NT2/D1 (cell line): ENCODE measurements around the gene EPPIN.
"Not testable (repeated sequence)": the region's sequence is repeated elsewhere in the genome, so short reads cannot be mapped to it uniquely, and the experiment has no call there.

Experiments used
- DNase-seq: peaks from one replicate; pipeline ENCODE4 v3.0.0-alpha.2; 2011; ENCODE audit warnings: low read depth, low spot score
- H3K27me3 ChIP-seq: 2 replicates; pipeline ENCODE4 v1.6.0; 2011; ENCODE audit warnings: mild to moderate bottlenecking; ENCODE audit not compliant: insufficient read length, insufficient read depth
- H3K36me3 ChIP-seq: 2 replicates; pipeline ENCODE4 v1.6.1; 2011; ENCODE audit warnings: mild to moderate bottlenecking, low read length, mixed read lengths; ENCODE audit not compliant: insufficient read depth, insufficient read length
- H3K4me1 ChIP-seq: 2 replicates; pipeline ENCODE4 v1.5.1; 2011; ENCODE audit not compliant: insufficient read depth, insufficient read length
- H3K4me3 ChIP-seq: 2 replicates; pipeline ENCODE4 v1.5.1; 2011; ENCODE audit warnings: low read depth; ENCODE audit not compliant: insufficient read length
- H3K9ac ChIP-seq: 2 replicates; pipeline ENCODE4 v1.6.0; 2011; ENCODE audit warnings: low read depth; ENCODE audit not compliant: insufficient read length
- H3K9me3 ChIP-seq: 2 replicates; pipeline ENCODE4 v1.5.1; 2011; ENCODE audit warnings: mild to moderate bottlenecking, low read length; ENCODE audit not compliant: insufficient read depth
- SUZ12 ChIP-seq: IDR thresholded peaks from 2 replicates; pipeline ENCODE4 v1.6.1; 2011; ENCODE audit not compliant: insufficient read length, insufficient read depth; ENCODE audit errors: extremely low read depth
- YY1 ChIP-seq: IDR thresholded peaks from 2 replicates; pipeline ENCODE4 v1.6.1; 2011; ENCODE audit not compliant: insufficient read length, insufficient read depth
- ZNF274 ChIP-seq: IDR thresholded peaks from 2 replicates; pipeline ENCODE4 v1.6.1; 2011; ENCODE audit warnings: mild to moderate bottlenecking, low read depth, low read length

The EPPIN gene

DNA sequence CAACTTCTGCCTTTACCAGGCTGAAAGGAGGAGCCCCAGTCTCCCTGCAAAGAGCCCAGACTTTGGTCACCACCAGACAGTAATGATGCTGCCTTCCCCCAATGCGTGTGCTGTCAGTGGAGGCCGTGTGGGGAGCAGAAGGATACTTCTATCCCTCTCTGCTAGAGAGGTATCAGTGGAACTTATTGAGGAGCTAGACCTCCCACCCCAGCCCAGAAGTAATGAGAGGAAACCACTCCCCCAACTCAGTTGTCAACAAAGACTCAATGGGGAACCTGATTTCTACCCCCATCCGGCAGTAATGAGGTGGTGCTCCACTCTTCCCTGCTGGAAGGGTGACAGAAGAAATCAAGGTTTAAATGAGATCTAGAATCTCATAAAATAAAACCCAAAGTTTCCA lies 36.3 kb upstream of the EPPIN start:
- H3K4me3 ChIP-seq = no peak overlapping the region
- TF ChIP-seq SUZ12 (no peak), YY1 (no peak), ZNF274 (no peak)
- H3K9ac ChIP-seq = no peak overlapping the region
- H3K9me3 ChIP-seq = peaks cover 4% of the 10 kb centered on the region; the same call in 1 of the 2 replicates
- no peaks in the 10 kb centered on the region for H3K36me3 ChIP-seq
- H3K4me1 ChIP-seq = no peaks in the 10 kb centered on the region
- H3K27me3 ChIP-seq = no peaks in the 10 kb centered on the region
- DNase-seq = no peak

GRCh38 chr20:45581702-45582101 lies 34.5 kb upstream of the EPPIN start:
- no peak overlapping the region for H3K4me3 ChIP-seq
- DNase-seq = no peak
- no peaks in the 10 kb centered on the region for H3K27me3 ChIP-seq
- TF ChIP-seq SUZ12 (no peak), ZNF274 (no peak), YY1 (no peak)
- no peaks in the 10 kb centered on the region for H3K36me3 ChIP-seq
- H3K4me1 ChIP-seq = no peaks in the 10 kb centered on the region
- no peaks in the 10 kb centered on the region for H3K9me3 ChIP-seq
- no peak overlapping the region for H3K9ac ChIP-seq

- no peak within 1 kb of the TSS for H3K9ac ChIP-seq
Observed at GRCh38 chr20:45579184-45579583, 32.0 kb upstream of the EPPIN start, which contains the start of gene WFDC8. Gene WFDC8 (minus strand): TSS chr20:45579284. CDS start chr20:45579247, 37 bp downstream.

DNA sequence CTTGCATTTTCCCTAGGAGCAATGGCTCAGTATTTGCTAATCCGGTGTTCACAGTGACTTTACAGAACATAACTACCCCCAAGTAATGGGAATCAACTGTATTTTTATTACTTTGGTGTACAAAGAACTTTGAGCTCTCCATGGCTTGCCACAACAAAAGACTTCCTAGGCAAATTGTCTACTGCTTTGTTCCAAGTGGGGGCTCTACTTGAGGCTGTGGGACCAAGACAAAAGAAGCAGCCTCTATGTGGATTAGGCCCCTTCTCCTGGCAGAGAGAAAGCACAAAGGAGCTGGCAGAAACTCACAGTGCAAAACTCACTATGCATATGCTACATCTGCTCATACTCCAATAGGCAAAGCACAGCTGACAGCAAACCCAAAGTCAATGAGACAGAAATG lies 31.0 kb upstream of the EPPIN start:
- TF ChIP-seq SUZ12 (no peak), ZNF274 (no peak), YY1 (no peak)
- Histone ChIP-seq H3K36me3 (no peaks in the 10 kb centered on the region), H3K27me3 (no peaks in the 10 kb centered on the region), H3K9ac (no peak overlapping the region), H3K9me3 (no peaks in the 10 kb centered on the region; the same call in 1 of the 2 replicates), H3K4me1 (no peaks in the 10 kb centered on the region), H3K4me3 (no peak overlapping the region)
- peak; percentile 73 for DNase-seq

More at GRCh38 chr20:45579184-45579583, 32.0 kb upstream of the EPPIN start, which contains the start of gene WFDC8:
- Histone ChIP-seq H3K27me3 (no peaks in the 10 kb centered on the region), H3K4me3 (no peak within 1 kb of the TSS), H3K9me3 (no peaks in the 10 kb centered on the region; the same call in 1 of the 2 replicates), H3K36me3 (no peaks in the 10 kb centered on the region), H3K4me1 (no peaks in the 10 kb centered on the region)
- no peak for TF ChIP-seq ZNF274
- TF ChIP-seq SUZ12 = no peak
- no peak for TF ChIP-seq YY1
- DNase-seq = no peak

GRCh38 chr20:45576995-45577394 lies 29.8 kb upstream of the EPPIN start:
- Histone ChIP-seq H3K4me1 (no peaks in the 10 kb centered on the region), H3K27me3 (no peaks in the 10 kb centered on the region), H3K4me3 (no peak overlapping the region), H3K36me3 (no peaks in the 10 kb centered on the region), H3K9me3 (no peaks in the 10 kb centered on the region; the same call in 1 of the 2 replicates), H3K9ac (no peak overlapping the region)
- DNase-seq = no peak
- no peak for TF ChIP-seq SUZ12
- no peak for TF ChIP-seq ZNF274
- no peak for TF ChIP-seq YY1

DNA sequence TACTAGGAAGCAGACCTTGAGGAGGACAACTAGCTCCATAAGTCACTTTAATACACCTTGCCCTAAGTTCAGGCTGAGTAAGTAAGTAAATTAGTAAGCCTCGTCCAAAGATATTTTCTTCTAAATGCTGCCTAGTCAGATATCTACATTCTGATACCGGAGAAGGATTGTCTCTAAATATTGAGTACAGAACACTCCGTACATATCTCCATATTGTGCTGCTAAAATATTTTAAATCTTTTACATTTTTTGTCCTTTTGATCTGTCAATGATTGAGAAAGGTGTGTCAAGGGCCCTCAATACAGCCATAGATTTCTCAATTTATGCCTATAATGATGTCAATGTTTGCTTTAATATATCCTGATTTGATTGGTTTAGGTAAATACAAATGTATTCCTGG lies 28.7 kb upstream of the EPPIN start:
- Histone ChIP-seq H3K9me3 (no peaks in the 10 kb centered on the region; the same call in 1 of the 2 replicates), H3K4me3 (no peak overlapping the region), H3K4me1 (no peaks in the 10 kb centered on the region), H3K27me3 (no peaks in the 10 kb centered on the region), H3K36me3 (no peaks in the 10 kb centered on the region), H3K9ac (no peak overlapping the region)
- TF ChIP-seq YY1 = no peak
- no peak for TF ChIP-seq ZNF274
- no peak for TF ChIP-seq SUZ12
- DNase-seq = no peak

DNA sequence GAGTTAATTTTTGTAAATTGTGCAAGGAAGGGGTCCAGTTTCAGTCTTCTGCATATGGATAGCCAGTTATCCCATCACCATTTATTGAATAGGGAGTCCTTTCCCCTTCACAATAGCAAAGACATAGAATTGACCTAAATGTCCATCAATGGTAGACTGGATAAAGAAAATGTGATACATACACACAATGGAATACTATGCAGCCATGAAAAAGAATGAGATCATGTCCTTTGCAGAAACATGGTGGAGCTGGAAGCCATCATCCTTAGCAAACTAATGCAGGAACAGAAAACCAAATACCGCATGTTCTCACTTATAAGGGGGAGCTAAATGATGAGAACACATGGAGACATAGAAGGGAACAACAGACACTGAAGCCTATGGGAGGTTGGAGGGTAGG lies 22.4 kb upstream of the EPPIN start:
- not testable (repeated sequence) for H3K36me3 ChIP-seq, H3K27me3 ChIP-seq, H3K9me3 ChIP-seq

GRCh38 chr20:45564760-45565276 lies 17.6 kb upstream of the EPPIN start:
- H3K4me3 ChIP-seq = no peak overlapping the region
- no peaks in the 10 kb centered on the region for H3K9me3 ChIP-seq
- no peaks in the 10 kb centered on the region for H3K36me3 ChIP-seq
- no peak for DNase-seq
- H3K4me1 ChIP-seq = no peaks in the 10 kb centered on the region
- TF ChIP-seq YY1 (no peak), SUZ12 (no peak), ZNF274 (no peak)
- H3K27me3 ChIP-seq = no peaks in the 10 kb centered on the region
- H3K9ac ChIP-seq = no peak overlapping the region

More for the DNA sequence above, 22.4 kb upstream of the EPPIN start:
- not testable (repeated sequence) for H3K4me1 ChIP-seq, DNase-seq, H3K9ac ChIP-seq, H3K4me3 ChIP-seq
